GM21390 (cell line): ENCODE measurements around the gene RBM19.

ENCODE experiments used
- ATAC-seq: cut with Tn5 transposase; IDR thresholded peaks from one replicate; pipeline ENCODE4 v1.9.1; 2021; ENCODE audit not compliant: unreplicated experiment

Gene RBM19

GRCh38 chr12:113990250-113991223, 24.4 kb upstream of the RBM19 start:
- no peak for ATAC-seq

GRCh38 chr12:113988976-113989375, 22.9 kb upstream of the RBM19 start:
- no peak for ATAC-seq

DNA sequence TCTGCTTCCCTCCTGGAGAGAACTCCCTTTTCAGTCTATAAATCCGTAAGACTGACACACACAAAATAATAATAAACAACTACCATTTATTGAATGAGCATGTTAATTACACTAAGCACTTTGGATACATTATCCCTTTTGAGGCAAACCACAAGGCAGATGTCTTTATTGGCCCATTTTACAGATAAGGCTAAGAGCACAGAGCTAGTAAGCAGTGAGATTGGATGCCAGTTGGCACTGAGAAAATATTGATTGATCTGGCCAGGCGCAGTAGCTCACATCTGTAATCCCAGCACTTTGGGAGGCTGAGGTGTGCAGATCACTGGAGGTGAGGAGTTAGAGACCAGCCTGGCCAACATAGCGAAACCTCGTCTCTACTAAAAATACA, 21.9 kb upstream of the RBM19 start:
- no peak for ATAC-seq

GRCh38 chr12:113987261-113988063, 21.3 kb upstream of the RBM19 start:
- no peak for ATAC-seq

- no peak for ATAC-seq
Measured at GRCh38 chr12:113984464-113984863, 18.3 kb upstream of the RBM19 start.

GRCh38 chr12:113983777-113984448, 17.8 kb upstream of the RBM19 start:
- no peak for ATAC-seq

DNA sequence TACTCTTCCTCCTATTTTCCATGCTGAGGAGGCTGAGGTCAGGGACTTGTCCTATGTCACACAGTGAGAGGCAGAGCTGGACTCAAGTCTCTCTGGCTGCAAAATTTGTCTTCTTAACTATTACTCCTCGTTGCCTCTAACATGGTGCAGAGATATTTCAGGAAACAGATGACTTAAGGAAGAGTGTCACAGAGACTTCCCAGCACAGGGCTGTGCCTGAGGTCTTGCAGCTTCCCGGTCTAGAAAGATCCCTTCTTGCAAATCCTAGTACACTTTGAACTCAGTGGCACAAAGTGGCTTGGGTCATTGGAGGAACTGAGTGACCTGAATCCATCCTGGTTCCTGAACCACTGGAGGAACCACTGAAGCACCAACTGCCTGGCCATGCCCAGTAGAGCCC, 17.1 kb upstream of the RBM19 start:
- no peak for ATAC-seq

DNA sequence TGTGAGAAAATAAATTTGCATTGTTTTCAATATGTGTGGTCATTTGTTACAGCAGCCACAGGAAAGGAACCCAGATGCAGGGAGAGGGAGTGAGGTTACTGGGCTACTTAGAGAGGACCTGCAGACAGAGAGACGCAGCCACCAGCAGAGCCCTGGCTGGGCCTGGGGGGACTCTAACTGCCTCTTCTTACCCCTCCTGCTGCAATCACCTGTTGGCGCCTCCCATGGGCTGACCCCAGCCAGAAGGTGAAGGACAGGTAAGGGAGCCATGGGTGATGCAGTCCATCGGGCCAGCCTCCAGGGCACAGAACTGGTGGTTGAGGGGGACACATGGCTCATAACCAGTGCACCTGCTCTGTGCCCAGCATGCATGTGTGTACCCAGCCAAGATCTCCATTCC, 15.8 kb upstream of the RBM19 start:
- ATAC-seq, result no peak

DNA sequence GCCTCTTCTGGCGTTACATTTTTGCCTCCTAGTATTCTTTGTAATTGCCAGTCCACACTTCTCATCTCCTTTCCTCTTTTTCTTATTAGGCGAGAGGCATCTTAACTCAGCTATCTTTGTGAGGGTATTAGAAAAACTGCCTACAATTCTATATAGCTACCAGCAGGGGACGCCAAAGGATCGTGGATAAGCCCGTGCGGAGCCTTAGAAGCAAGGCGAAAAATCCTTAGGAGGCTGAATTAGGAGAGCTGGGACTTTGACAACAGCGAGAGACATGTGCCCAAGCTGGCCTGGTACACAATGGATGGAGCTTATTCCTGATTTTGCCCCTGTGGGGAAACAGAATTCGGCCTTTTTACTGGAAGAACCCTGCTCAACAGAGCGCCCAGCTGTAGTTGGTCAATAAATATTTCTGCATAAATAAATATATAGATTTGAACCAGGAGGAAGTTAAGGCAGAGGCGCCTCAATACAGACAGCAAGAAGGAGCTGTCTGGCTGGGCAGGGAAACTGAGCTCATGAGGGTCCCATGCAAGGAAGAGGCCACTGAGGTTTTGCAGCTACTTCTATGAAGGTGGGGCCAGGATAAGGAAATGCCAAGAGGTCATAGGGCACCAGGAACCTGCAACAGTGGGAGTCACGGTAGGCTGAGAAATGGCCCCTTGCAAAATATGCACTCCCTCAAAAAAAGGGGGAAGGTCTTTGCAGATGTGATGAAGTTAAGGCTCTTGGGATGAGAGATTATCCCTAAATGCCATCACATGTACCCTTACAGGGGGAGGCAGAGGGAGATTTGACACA, 14.6 kb upstream of the RBM19 start:
- ATAC-seq, result peak; percentile 71

GRCh38 chr12:113980054-113980453, 13.9 kb upstream of the RBM19 start:
- ATAC-seq, result no peak

DNA sequence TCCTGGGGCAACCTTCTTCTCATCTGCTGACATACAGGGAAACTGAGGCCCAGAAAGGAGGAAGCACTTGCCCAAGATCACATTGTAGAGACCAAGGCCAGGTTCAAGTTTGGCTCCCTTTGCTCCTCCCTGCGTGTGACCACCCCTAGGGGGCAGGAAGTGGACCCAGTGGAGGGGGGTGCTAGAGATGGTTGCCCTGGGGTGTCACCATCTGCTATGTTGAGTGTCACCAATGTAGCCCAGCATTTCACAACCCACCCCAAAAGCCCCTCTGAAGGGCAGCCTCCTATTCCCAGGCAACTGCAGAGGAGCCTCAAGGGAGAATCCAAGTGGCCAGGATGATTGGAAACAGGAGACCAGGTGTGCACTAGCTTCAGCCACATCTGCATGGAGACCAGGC, 12.0 kb upstream of the RBM19 start:
- no peak for ATAC-seq

GRCh38 chr12:113974006-113974405, 7.9 kb upstream of the RBM19 start:
- ATAC-seq, result no peak

- no peak for ATAC-seq
Measured at GRCh38 chr12:113973109-113973904, 7.2 kb upstream of the RBM19 start.

GRCh38 chr12:113971392-113971791, 5.3 kb upstream of the RBM19 start:
- no peak for ATAC-seq

- ATAC-seq, result no peak
Measured at GRCh38 chr12:113970211-113970610, 4.1 kb upstream of the RBM19 start.

GRCh38 chr12:113967368-113967767, 1.2 kb upstream of the RBM19 start:
- no peak for ATAC-seq

DNA sequence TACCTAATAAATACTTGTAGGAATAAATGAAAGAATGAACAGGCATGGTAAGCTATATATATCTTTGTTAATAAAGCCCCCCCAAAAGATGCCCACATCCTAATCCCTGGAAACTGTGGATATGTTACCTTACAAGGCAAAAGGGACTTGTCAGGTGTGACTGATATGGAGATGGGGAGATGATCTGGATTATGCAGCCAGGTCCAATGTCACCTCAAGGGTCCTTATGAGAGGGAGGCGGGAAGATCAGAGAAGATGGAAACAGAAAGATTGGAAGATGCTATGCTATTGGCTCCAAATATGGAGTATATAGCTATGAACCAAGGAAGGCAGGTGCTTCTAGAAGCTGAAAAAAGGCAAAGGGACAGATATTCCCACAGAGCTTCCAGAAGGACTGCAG, 3.4 kb downstream of the RBM19 start:
- no peak for ATAC-seq

DNA sequence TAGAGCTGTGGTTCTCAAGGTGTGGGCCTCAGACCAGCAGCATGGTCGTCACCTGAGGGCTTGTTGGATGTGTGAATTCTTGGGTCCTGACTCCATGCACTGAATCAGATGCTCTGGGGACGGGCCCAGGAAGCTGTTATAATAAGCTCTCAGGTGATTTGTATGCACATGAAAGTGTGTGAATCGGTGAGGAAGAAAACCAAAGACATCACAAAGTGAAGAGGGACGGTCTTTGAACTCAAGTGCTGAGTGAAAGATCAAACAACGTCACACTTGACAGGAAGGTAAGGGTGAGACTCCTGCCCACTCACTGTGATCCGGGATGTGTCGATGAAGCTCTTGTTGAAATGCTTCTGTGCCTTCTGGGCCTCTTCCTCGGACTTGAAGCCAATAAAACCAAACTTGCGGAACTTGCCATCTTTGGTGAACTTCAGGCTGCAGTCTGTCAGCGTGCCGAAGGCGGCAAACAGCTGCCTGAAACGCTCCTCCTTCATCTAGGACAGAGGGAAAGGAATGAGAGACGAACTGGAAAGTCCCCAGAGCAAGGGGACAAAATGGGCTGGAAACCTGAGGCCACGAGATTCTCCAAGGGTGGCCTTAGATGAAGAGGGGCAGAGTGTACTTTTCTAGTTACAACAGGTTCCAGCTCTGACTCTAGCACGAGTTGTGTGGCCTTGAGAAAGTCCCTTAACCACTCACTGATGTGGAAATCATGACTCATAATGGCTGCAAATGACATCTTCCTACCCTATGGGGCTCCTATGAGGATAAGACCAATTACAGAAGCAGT, 4.0 kb downstream of the RBM19 start:
- peak; percentile 24 for ATAC-seq

- ATAC-seq, result no peak
Measured at GRCh38 chr12:113960030-113960429, 6.1 kb downstream of the RBM19 start.
